ENCODE data around the gene CASZ1. TPM values are rescaled to one million over a fixed set of nuclear protein-coding genes. Genes with fewer than 3 reads are reported as not detected.

CASZ1 gene
- total RNA-seq, 1 donor from 2014 or later = 9.2 TPM

DNA sequence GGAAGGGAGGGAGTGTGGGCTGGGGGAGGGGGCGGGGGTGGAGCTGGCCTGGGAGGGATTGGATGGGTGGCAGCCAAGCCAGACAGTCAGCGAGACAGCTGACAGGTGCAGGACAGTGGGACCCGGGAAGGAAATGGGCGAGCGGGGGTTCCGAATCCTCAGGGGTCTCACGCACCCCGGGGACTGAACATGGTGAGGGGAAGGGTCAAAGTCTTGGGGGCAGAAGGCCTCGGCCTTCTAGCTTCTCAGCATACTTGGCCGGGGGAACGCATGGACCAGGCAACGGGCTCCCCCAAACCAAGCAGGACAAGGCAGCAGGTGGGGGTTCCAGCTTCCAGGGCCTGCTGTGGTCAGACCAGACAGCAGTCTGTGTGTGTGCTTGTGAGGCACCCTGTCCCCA, 23.1 kb downstream of the CASZ1 start:
- no peak for FAIRE-seq

DNA sequence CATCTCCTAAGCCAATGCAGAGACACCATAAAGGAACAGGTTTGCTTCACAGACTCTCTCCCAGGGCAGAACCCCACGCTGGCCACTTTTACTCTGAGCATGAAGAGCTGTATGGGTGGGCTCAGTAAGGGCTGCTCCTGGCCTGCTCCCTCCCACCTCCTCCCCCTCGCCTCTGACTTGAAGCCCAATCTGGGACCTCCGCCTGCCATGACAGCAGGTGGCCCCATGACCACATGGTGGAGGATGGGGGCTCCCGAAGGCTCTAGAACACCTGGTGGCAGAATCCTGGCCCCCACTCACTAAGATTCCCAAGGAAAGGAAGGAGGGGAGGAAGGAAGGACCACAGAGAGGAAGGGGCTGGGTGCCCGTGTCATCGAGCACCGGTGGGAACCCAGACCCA, 23.7 kb downstream of the CASZ1 start:
- Histone ChIP-seq H3K4me3 (ENCODE audit: low read depth, low read length) (no peak overlapping the region), H3K27me3 (ENCODE audit: control insufficient read depth, insufficient read depth, low read length) (no peaks in the 10 kb centered on the region), H3K36me3 (ENCODE audit: control insufficient read depth, insufficient read depth, low read length) (no peaks in the 10 kb centered on the region)
- TF ChIP-seq, protein P1, sequence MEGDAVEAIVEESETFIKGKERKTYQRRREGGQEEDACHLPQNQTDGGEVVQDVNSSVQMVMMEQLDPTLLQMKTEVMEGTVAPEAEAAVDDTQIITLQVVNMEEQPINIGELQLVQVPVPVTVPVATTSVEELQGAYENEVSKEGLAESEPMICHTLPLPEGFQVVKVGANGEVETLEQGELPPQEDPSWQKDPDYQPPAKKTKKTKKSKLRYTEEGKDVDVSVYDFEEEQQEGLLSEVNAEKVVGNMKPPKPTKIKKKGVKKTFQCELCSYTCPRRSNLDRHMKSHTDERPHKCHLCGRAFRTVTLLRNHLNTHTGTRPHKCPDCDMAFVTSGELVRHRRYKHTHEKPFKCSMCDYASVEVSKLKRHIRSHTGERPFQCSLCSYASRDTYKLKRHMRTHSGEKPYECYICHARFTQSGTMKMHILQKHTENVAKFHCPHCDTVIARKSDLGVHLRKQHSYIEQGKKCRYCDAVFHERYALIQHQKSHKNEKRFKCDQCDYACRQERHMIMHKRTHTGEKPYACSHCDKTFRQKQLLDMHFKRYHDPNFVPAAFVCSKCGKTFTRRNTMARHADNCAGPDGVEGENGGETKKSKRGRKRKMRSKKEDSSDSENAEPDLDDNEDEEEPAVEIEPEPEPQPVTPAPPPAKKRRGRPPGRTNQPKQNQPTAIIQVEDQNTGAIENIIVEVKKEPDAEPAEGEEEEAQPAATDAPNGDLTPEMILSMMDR (IDR thresholded peaks at IDR 0.05; ENCODE audit: insufficient read depth, low read length, severe bottlenecking) = no peak
- DNase-seq (ENCODE audit: low read depth) = no peak
- no peak for FAIRE-seq

More for the DNA sequence above, 23.1 kb downstream of the CASZ1 start:
- no peaks in the 10 kb centered on the region for H3K27me3 ChIP-seq (ENCODE audit: control insufficient read depth, insufficient read depth, low read length)
- no peaks in the 10 kb centered on the region for H3K36me3 ChIP-seq (ENCODE audit: control insufficient read depth, insufficient read depth, low read length)
- H3K4me3 ChIP-seq (ENCODE audit: low read depth, low read length) = no peak overlapping the region
- no peak for DNase-seq (ENCODE audit: low read depth)
- TF ChIP-seq, protein P1 (IDR thresholded peaks at IDR 0.05; ENCODE audit: insufficient read depth, low read length, severe bottlenecking) = no peak

GRCh38 chr1:10771789-10772188, 24.7 kb downstream of the CASZ1 start:
- FAIRE-seq = no peak
- no peak for DNase-seq (ENCODE audit: low read depth)
- H3K27me3 ChIP-seq (ENCODE audit: control insufficient read depth, insufficient read depth, low read length) = no peaks in the 10 kb centered on the region
- H3K36me3 ChIP-seq (ENCODE audit: control insufficient read depth, insufficient read depth, low read length) = no peaks in the 10 kb centered on the region
- TF ChIP-seq, protein P1 (IDR thresholded peaks at IDR 0.05; ENCODE audit: insufficient read depth, low read length, severe bottlenecking) = no peak
- no peak overlapping the region for H3K4me3 ChIP-seq (ENCODE audit: low read depth, low read length)

DNA sequence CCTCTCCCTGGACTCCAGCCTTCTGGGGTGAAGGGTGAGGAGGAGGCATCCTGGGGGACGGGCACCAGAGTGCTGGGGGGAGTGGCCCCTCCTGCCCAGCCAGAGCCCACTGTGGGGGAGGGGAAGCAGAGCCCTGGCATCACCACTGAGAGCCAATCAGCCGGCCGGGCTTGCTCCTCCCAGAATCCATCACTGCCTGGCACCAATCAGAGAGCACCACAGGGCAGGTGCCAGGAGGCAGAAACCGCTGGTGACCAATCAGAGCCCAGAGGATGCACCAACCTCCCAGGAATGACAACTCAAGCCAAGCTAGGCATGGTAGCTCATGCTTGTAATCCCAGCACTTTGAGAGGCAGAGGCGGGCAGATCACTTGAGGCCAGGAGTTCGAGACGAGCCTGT, 27.9 kb downstream of the CASZ1 start:
- FAIRE-seq (no peak), DNase-seq (ENCODE audit: low read depth) (no peak)
- Histone ChIP-seq H3K36me3 (ENCODE audit: control insufficient read depth, insufficient read depth, low read length) (no peaks in the 10 kb centered on the region), H3K4me3 (ENCODE audit: low read depth, low read length) (no peak overlapping the region), H3K27me3 (ENCODE audit: control insufficient read depth, insufficient read depth, low read length) (no peaks in the 10 kb centered on the region)
- TF ChIP-seq, protein P1 (IDR thresholded peaks at IDR 0.05; ENCODE audit: insufficient read depth, low read length, severe bottlenecking) = no peak

DNA sequence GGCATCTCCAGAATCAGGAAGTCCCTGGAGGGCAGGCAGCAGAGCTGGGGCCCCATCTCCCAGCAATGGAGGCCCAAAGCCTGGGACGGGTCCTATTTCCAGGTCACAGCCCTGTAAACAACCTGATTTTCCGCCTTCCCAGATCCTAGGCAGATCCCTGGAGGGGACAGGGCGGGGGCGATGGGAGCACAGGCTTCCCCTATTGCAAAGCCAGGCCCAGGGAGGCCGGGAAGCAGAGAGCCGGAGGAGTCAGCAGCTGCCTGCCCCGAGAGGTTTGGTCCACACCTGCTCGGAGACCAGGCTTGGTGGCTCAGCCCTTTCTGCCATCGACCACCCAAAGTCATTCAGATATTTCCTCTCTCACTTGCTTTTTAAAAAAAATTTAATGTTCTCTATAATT, 29.2 kb downstream of the CASZ1 start:
- no peak overlapping the region for H3K4me3 ChIP-seq (ENCODE audit: low read depth, low read length)
- no peak for DNase-seq (ENCODE audit: low read depth)
- TF ChIP-seq, protein P1 (IDR thresholded peaks at IDR 0.05; ENCODE audit: insufficient read depth, low read length, severe bottlenecking) = no peak
- H3K36me3 ChIP-seq (ENCODE audit: control insufficient read depth, insufficient read depth, low read length) = peaks cover 4% of the 10 kb centered on the region
- no peak for FAIRE-seq
- H3K27me3 ChIP-seq (ENCODE audit: control insufficient read depth, insufficient read depth, low read length) = no peaks in the 10 kb centered on the region

- Histone ChIP-seq H3K36me3 (ENCODE audit: control insufficient read depth, insufficient read depth, low read length) (peaks cover 4% of the 10 kb centered on the region), H3K4me3 (ENCODE audit: low read depth, low read length) (no peak overlapping the region), H3K27me3 (ENCODE audit: control insufficient read depth, insufficient read depth, low read length) (no peaks in the 10 kb centered on the region)
- TF ChIP-seq, protein P1 (IDR thresholded peaks at IDR 0.05; ENCODE audit: insufficient read depth, low read length, severe bottlenecking) = no peak
- DNase-seq (ENCODE audit: low read depth) (peak; percentile 54), FAIRE-seq (peak; percentile 90)
These were observed 30.5 kb downstream of the CASZ1 start for GRCh38 chr1:10765734-10766478.

All from bronchial epithelial cell (primary cell).